Mesenteric fat pad (tissue), 1 donor: Measurements from ENCODE around the gene BCL2. TPM values are rescaled to one million over a fixed set of nuclear protein-coding genes. Genes with fewer than 3 reads are reported as not detected.
"Not testable (repeated sequence)": the region's sequence is repeated elsewhere in the genome, so short reads cannot be mapped to it uniquely, and the experiment has no call there.

ENCODE experiments used
- DNase-seq: peaks from one replicate; pipeline ENCODE4 v3.0.0-alpha.2; 2020; ENCODE audit warnings: low spot score
- total RNA-seq: library from RNA; stranded (reverse); fragmentation: NEBNext Ultra II Directional; extraction: Animal tissue kit (Norgen Biotek cat#: 25700); gene quantifications from one replicate; pipeline ENCODE4 v1.2.1, GENCODE V29; 2021
- donor health status: DM: yes; HTN: yes; CAD: no.

The BCL2 gene
- total RNA-seq, 1 donor from 2014 or later = 58.7 TPM

DNA sequence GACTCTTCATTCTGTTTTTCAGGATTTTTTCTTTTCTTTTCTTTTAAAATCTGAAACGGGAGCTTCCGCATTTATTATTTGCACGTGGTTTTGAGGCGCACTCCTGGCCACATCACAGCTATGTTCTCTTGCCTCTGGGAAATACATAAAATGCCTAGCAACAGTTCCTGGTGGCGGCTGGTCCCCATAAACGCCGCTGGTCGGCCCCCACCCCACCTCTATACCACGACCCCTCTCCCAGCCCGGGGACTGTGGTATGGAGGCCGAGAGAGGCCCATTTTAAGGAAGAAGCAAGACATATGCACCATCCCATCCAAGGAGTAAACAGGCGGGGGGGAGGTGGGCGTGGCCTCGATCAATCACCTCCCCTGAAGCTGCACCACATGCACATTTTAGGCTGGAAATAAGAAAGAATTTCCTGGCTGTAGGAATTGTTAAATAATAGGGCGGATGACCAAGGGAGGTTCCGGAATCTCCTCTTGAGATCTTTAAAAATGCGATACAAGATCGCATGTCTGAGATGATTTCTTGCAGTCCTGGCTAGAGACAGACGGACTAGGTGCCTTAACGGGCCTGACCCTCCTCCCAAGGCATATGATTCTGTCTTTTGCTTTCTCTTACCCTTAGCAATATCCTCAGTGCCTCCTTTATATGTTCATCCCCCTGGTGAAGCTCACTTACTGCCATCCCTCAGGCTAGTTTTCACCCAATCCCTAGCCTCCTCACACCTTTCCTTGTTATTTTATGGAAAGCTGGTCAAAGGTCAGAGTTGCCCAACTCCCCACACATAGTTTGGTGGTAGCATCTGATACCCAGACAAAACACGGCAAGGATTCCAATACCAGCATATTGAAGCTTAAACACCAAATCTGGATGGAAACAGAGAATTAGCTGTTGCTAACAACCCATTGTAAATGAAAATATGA lies 82.4 kb downstream of the BCL2 start:
- no peak for DNase-seq

DNA sequence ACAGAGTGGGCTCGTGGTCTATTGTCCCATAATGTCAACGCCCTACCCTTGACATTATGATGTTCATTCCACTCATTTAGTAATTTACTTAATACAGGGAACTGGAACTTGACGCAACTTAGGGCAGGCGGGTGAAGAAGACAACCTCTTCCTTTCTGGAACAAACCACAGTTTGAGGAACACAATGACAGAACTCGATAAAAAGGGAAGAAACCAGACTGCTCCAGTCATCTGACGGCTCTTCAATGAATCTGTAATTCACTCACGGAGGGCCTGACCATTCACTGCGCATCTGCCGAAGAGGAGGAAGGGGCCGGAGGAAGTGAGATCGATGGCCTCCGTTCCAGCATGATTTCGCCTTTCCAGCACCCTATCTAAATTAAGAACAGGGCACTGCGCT lies 83.2 kb downstream of the BCL2 start:
- DNase-seq = no peak

DNA sequence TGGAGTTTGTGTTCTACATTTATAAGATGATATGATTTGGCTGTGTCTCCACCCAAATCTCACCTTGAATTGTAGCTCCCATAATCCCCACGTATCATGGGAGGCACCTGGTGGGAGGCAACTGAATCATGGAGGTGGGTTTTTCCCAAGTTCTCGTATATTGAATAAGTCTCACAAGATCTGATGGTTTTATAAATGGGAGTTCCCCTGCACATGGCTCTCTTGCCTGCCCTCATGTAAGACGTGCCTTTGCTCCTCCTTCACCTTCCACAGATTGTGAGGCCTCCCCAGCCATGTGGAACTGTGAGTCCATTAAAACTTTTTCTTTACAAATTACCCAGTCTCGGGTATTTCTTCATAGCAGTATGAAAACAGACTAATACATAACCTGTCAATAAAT lies 83.6 kb downstream of the BCL2 start:
- not testable (repeated sequence) for DNase-seq

DNA sequence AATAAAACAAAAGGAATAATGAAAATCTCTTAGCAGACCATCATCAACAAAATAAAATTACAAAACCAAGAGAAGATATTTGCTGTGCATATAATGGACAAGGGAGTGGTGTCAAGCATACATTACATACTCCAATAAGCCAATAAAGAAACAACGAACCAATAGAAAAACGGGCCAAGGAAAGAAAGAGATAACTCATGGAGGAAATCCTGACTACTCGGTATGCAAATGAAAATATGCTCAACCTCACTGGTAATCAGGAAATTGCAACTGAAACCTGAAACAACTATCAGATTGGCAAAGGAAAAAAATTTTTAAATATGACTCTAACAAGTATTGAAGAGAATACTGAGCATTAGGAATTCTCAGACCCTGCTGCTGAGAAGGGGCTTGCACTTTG lies 84.7 kb downstream of the BCL2 start:
- DNase-seq = no peak

DNA sequence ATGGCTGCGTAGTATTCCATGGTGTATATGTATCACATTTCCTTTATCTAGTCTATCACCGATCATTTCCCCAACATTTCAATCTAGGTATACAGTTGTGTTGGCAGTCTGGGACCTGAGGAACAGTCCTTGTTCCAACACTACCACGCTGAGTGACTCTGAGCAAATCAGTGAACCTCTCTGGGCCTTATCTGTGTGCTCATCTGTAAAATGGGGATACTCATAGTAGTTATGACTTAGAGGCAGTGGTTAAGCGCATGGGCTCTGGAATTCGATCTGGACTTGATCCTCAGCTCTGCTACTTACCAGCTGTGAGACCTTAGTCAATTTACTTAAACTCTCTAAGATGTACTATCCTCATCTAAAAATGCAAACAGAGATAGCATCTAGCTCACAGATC lies 85.1 kb downstream of the BCL2 start:
- DNase-seq = no peak

DNA sequence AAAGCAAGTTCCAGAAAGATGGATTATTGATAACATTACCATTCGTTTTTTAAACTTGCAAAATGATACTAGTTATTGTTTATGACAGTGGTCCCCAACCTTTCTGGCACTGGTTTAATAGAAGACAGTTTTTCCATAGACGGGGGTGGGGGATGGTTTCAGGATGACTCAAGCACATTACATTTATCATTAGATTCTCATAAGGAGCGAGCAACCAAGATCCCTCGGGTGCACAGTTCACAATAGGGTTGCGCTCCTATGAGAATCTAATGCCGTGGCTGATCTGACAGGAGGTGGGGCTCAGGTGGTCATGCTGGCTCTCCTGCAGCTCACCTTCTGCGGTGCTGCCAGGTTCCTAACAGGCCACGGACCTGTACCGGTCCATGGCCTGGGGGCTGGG lies 86.2 kb downstream of the BCL2 start:
- DNase-seq = no peak

DNA sequence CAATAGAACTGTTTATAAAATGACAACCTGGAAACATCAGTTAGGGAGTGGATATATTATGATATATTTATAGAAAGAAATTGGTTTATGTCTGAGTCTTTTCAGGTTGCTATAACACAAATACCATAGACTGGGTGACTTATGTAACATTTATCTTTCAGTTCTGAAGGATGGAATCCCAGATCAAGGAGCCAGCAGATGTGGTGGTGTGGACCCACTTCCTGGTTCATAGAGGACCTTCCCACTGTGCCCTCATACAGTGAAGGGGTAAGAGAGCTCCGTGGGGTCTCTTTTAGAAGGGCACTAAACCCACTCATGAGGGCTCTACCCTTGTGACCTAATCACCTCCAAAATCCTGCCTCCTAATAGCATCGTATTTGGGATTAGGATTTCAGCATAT lies 86.7 kb downstream of the BCL2 start:
- DNase-seq = no peak

DNA sequence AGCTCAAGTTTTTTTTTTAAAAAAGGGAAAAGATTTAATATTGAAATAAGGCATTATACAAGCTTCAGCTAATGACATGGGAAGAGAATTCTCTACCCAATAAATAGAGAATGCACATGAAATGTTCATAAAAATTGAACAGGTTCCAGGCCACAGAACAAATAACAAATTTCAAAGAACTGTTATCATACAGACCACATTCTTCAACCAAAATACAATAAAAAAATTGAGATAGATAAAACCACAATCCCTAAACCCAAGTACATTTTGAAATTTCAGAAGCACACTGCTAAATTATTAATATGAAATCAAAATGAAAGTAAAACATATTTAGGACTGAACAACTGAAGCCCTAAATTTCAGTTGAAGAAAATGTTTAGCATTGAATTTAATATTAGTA lies 89.6 kb downstream of the BCL2 start:
- DNase-seq = no peak

DNA sequence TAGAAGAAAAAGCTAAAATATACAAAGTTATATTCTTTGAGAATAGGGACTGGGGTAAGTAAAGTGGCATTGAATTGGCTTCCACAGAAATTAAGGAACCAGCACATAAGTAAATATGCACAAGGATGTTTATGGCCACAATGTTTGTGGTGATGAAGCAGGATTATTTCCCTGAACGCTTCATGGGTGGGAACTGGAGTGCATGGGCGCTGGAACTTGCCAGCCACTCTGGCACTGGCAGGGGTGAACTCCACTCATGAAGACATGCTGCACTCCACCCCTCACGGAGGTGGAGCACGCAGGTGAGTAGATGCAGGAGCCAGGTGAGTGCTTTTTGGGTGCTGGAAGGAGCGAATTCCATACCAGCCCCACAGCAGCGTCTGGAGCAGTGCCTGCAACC lies 94.1 kb downstream of the BCL2 start:
- no peak for DNase-seq

DNA sequence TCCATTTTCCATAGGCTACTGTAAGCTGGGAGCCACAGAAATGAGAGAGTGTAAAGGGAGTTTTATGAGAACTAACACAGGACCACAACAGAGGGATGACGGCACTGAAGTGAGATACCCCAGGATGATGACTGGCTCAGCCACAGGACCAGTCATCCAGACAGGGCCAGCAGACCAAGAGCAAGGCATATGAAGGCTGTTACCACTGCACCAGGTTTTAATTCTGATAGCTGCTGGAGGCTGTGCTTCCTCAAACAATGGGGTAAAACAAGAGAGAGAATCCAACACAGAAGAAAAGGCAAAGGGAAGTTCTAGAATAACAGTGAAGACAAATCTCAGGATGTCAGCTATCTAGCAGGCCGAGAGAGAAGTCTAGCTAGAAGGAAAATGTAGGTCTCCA lies 94.9 kb downstream of the BCL2 start:
- no peak for DNase-seq

DNA sequence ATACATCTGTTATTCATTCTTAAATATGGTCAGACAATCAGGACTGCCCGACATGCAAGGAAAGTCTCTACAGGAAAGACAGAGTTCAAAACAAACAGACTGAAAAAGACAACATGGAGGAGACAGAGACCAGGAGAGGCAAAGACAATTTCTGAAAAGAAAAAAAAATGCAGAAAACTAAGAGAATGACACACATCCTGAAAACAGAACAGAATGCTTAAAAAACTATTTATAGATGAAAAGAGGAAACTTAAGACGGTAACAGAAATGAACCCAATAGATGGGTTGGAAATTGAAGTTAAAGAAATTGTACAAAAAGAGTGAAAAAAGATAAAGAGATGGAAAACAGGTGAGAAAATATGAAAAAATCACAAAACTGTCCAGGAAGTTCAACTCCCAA lies 95.7 kb downstream of the BCL2 start:
- no peak for DNase-seq

DNA sequence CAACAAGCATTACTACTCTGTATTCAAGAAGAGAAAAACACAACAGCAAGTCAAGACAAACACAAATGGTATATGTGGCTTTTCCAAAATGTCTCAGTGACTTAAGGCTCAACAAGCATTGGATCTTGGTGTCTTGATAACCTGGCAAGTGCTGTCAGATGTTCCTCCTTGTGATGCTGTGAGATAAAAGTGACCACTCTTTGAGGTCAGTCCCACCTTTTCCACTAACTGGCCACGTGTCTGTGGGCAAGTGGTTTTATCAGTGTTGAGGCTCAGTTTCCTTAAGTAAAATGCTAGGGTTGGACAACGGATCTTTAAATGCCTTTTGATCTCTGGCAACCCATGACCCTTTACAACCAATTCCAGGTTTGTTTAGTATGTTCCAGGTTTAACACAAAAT lies 98.7 kb downstream of the BCL2 start:
- DNase-seq = no peak

DNA sequence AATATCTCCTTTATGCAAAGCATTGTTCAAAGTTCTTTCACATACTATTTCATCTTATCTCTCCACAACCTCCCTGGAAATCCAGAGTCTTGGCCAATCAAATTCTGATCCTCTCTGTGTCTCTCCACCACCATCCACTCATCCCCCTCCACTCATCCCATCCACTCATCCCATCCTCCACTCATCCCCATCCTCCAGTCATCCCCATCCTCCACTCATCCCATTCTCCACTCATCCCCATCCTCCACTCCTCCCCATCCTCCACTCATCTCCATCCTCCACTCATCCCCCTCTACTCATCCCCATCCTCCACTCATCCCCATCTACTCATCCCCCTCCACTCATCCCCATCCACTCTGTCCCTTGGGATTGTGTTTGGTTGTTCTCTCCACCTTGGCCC lies 101.1 kb downstream of the BCL2 start:
- no peak for DNase-seq

DNA sequence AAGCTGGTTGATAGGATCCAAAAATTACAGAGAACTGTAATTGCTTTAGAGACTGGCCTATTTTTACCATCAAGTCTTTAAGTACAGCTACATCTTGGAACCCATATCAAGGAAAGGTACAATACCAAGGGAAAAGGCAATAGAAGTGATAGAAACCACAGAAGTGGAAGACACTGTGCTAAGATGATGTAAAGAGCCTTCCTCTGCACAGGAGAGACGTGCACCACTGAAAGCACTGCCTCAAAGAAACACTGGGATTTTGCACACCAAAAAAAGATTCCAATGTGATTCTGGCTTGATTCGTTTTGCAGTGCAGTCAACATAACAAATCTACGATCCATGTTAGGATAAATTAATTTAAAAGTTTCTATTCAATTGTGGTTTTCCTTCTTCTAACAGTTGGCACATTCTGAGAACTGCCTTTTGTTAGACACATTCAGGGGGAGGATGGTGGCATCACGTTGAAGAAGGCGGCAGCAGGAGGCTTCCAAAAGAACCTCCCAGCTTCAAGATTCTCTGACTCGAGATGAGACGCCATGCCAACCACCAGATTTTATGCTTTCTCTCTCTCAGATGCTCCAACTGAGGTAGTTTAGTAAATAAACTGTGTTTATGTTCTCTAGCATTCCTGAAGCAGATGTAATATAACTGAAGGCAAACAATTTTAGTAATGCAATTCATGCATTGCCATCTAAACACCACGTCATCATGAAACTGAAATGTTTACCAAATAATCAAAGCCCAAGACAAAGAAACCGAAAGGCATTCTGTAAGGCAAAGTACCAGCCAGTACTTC lies 102.9 kb downstream of the BCL2 start:
- no peak for DNase-seq

DNA sequence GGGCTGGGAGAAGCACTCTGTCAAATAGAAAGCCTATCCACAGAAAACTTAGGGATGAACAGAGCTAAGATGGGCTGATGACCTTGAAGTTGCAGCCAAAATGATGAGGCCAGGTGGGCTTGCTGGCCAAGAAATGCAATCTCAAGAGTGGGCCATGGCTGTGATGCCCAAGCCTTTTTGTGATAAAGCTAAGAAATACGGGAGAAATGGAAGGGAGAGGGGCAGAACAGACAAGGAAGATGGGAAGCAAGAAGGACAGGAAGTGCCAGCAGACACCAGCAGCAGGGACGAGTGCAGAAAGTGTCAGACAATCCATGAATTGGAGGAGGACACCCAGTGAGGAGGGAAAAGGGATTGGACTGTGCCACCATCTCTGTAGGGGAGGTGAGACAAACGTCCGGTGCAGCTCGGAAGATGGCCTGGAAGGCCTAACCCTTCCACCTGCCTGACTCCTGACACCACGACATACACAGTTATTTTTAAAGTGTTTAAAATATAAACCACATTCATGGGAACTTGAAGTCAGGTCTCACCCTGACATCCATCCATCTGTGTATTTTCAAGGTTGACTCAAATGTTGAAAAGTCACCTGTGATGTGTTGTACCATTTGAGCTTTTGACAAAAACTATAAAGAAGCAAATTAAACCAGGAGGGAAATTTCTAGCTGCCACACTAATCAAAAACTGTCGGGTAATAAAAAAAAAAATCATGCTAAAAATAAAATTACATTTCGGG lies 105.5 kb downstream of the BCL2 start:
- no peak for DNase-seq

DNA sequence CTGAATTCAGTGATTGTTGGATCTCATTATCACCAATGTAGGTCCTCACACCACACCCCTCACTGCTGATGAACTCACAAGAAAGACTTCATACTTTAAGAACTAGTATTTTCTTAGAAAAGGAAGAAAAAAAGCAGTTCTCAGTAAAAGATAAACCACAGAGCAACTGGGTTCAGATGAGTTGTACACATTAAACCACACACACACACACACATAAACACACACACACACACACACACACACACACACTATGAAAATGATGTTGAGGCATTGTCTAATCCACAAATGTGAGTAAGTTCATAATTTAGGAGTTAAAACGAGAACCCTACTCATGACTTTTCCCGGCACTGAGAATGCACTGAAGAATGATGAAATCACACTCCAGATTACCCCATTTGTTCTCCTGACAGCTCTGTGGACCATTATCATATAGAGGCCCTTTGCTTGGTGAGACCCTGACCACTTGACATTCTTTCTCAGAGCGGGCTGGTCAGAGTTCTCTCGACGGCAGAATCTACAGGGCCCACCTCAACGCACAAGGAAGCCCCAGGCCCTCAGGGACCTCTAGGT lies 106.2 kb downstream of the BCL2 start:
- DNase-seq = no peak

DNA sequence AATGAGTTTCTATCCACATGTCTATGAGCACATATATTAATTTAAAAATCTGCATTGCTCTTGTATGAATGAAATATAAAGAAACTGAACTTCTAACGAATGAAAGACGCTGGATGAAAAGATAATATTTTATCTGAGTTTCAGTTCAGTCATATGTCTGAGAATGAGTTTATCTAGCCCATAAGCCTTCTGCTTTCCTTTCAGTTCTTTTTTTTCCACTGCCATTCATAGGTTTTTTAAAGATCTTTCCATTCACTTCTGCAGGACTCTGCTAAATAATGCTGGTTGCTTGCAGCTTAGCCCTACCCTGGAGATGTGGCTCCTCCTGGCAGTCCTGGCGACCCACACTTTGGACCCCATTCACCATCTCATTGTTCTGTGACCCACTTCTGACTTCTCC lies 109.0 kb downstream of the BCL2 start:
- no peak for DNase-seq

DNA sequence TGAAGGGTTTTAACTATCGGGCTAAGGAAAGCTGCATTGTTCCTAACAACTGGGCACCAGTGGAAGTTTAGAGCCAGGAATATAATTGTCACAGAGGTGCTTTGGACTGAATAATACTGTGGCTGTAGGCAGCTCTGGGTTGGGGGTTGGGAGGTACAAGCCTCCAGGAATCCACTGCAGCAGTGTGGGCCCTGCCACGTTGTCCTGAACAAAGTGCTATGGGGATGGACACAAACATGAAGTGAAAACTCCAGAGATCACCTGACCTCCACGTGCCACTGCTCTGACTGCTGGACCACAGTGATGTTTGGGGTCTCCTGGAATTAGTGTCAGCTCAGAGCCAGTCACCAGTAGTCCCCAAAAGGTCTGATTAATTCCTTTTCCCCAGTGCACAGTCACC lies 110.9 kb downstream of the BCL2 start:
- no peak for DNase-seq

DNA sequence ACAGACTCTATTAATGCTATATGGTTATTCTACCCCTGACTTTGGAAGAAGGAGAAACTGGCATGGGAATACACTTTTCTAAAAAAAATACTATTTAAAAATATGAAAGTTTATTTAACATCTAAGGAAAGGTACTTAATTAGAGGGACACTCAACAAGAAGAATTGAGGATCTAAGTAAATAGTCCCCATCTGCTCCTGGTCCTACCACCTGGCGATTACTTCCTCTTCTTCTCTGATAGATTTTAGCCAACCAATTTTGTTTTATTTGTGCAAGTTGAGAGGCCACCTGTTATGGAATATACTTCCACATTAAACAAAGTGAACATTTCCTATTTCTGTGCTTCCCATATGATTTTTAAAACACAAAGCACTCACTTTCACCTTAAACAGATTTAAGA lies 111.7 kb downstream of the BCL2 start:
- no peak for DNase-seq

DNA sequence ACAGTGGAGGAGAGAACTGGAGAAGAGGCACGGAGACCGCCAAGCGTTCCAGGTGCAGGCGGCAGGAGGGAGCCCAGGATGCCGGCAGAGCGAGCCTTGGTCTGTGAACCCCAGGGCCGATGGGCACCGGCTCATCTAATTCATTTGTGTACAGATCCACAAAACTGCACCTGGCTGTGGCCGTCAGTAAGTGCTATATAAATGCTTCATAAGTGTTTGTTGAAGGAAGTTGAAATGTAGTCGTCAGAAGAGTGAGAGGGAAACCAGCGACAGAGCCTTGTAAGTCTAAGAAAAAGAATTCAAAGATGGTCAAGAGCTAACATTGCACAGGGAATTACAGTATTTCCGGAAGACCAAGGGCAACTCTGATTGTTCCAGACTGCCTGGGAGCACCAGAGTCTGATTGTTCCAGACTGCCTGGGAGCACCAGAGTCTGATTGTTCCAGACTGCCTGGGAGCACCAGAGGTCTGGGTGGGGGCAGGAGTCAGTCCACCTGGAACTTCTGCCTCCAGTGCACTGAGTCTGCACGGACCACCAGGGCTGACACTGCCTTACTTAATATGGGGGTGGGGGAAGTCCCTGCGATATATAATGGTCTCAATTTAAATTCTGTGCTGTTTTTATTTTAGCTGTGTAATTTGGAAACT lies 112.3 kb downstream of the BCL2 start:
- DNase-seq = no peak
